ENCODE results near the gene ECHS1. TPM values are rescaled to one million over a fixed set of nuclear protein-coding genes. Genes with fewer than 3 reads are reported as not detected.

ECHS1 gene
- total RNA-seq, 4 donors from 2014 or later = 106 to 317 (median 123) TPM

GRCh38 chr10:133403359-133403758 lies 30.2 kb upstream of the ECHS1 start:
- no peak for TF ChIP-seq CTCF (IDR thresholded peaks at IDR 0.05; ENCODE audit: low read depth)

GRCh38 chr10:133401981-133402725 lies 29.0 kb upstream of the ECHS1 start:
- no peak for TF ChIP-seq CTCF (IDR thresholded peaks at IDR 0.05; ENCODE audit: low read depth)

GRCh38 chr10:133401500-133401899 lies 28.3 kb upstream of the ECHS1 start:
- no peak for TF ChIP-seq CTCF (IDR thresholded peaks at IDR 0.05; ENCODE audit: low read depth)

GRCh38 chr10:133400624-133401424 lies 27.7 kb upstream of the ECHS1 start:
- TF ChIP-seq CTCF (IDR thresholded peaks at IDR 0.05; ENCODE audit: low read depth) = no peak

- no peak for TF ChIP-seq CTCF (IDR thresholded peaks at IDR 0.05; ENCODE audit: low read depth)
Observed at GRCh38 chr10:133399123-133399601, 26.0 kb upstream of the ECHS1 start.

- no peak for TF ChIP-seq CTCF (IDR thresholded peaks at IDR 0.05; ENCODE audit: low read depth)
Observed at GRCh38 chr10:133397938-133398337, 24.8 kb upstream of the ECHS1 start.

- no peak for TF ChIP-seq CTCF (IDR thresholded peaks at IDR 0.05; ENCODE audit: low read depth)
Observed at GRCh38 chr10:133396035-133396624, 23.0 kb upstream of the ECHS1 start.

Measured in subcutaneous adipose tissue (tissue), 4 donors.